HL-60 (cell line): ENCODE results near the gene SLC25A10.

ENCODE experiments used
- DNase-seq, 2 experiments: peaks; one replicate each; pipeline ENCODE4 v3.0.0-alpha.2; 2010 to 2020; ENCODE audit warnings: low read depth in 1 of 2, low spot score in 1 of 2
- H3K27ac ChIP-seq: fragments of 250-450 bp; sonication (Bioruptor Pico); replicated peaks from 2 replicates; pipeline ENCODE4 v1.5.1; 2020; ENCODE audit warnings: mild to moderate bottlenecking, moderate library complexity
- H3K27me3 ChIP-seq: fragments of 250-450 bp; sonication (Bioruptor Pico); 2 replicates; pipeline ENCODE4 v1.5.1; 2021; ENCODE audit warnings: mild to moderate bottlenecking, moderate library complexity; ENCODE audit not compliant: insufficient read depth, poor library complexity, severe bottlenecking
- H3K4me3 ChIP-seq: replicated peaks from 2 replicates; pipeline ENCODE4 v1.5.1; 2011; ENCODE audit warnings: mild to moderate bottlenecking, control low read depth, low read length; ENCODE audit not compliant: insufficient read depth
- CTCF ChIP-seq: IDR thresholded peaks from one replicate; pipeline ENCODE4 v1.5.1; 2011; ENCODE audit warnings: low read length, control low read depth, inconsistent platforms; ENCODE audit not compliant: insufficient read depth
- GABPA ChIP-seq: IDR thresholded peaks from 2 replicates; pipeline ENCODE4 v1.6.1; 2012; ENCODE audit warnings: low read depth
- POLR2AphosphoS5 ChIP-seq: IDR thresholded peaks from 2 replicates; pipeline ENCODE4 v1.6.1; 2012; ENCODE audit warnings: low read depth
- REST ChIP-seq: IDR thresholded peaks from 2 replicates; pipeline ENCODE4 v1.6.1; 2012; ENCODE audit warnings: low read depth; ENCODE audit not compliant: insufficient replicate concordance
- SPI1 ChIP-seq: IDR thresholded peaks from 2 replicates; pipeline ENCODE4 v1.6.1; 2012; ENCODE audit warnings: low read depth, mild to moderate bottlenecking, borderline replicate concordance

Gene SLC25A10

GRCh38 chr17:81716674-81716996 lies 4.6 kb downstream of the SLC25A10 start:
- DNase-seq: no peak
- TF ChIP-seq REST (no peak), CTCF (no peak), POLR2AphosphoS5 (no peak), GABPA (no peak), SPI1 (no peak)
- no peaks in the 10 kb centered on the region for H3K27me3 ChIP-seq
- H3K4me3 ChIP-seq: no peak overlapping the region
- H3K27ac ChIP-seq: no peak overlapping the region

GRCh38 chr17:81717049-81717765 lies 5.1 kb downstream of the SLC25A10 start:
- Histone ChIP-seq H3K27me3 (no peaks in the 10 kb centered on the region), H3K4me3 (no peak overlapping the region), H3K27ac (no peak overlapping the region)
- DNase-seq: no peak
- TF ChIP-seq CTCF (no peak), GABPA (no peak), POLR2AphosphoS5 (no peak), SPI1 (no peak), REST (no peak)

- no peak for TF ChIP-seq SPI1
- TF ChIP-seq REST: no peak
- TF ChIP-seq GABPA: no peak
- TF ChIP-seq POLR2AphosphoS5: no peak
- no peaks in the 10 kb centered on the region for H3K27me3 ChIP-seq
- DNase-seq: no peak
- no peak overlapping the region for H3K27ac ChIP-seq
- H3K4me3 ChIP-seq: no peak overlapping the region
Measured at GRCh38 chr17:81717766-81718089, 5.6 kb downstream of the SLC25A10 start.
